ENCODE measurements around the gene TNIP3.
A peak's percentile ranks its signal among the peaks of the same experiment; 100 is the strongest.

TNIP3 gene

DNA sequence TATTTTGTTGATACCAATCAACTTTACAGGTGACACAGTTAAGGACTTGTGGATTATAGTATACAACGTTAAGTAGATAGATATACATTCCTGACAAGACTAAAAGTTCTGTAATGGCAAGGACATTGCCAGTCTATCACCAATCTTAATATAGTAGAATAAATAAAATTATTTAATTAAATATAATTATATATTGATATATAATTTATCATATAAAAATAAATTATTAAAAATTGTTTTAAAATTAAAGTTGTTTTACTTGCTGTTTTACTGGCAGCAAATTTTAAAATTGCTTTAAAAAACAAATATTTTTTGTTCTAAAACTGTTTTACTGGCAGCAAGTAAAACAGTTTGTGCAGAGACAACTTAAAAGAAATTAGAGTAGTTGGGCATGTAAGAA, 18.7 kb downstream of the TNIP3 start:
- DNase-seq = no peak
- in situ Hi-C loops (cut with HindIII; ENCODE audit: low pct_ligation_motif_present, low pct_unique_long_range_greater_than_20kb, low sequenced_read_pairs) = no loop called here

DNA sequence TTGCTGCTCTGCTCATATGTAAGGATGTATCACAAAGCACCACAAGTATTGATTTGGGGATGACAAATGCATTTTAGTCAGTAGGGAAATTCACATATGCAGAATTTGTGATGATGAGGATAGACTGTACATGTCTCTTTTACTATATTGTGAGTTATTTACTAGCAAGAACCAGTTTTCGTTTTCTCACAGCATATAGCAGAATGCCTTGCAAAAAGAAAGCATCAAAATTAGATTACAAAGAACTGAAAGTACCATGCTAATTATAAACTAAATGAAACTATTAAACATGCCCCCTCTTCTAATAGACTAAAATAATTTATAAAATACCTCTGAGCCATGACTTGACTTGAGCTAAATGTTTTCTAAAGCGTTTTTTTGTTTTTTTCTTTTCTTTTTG, 20.1 kb downstream of the TNIP3 start:
- in situ Hi-C loops (cut with HindIII; ENCODE audit: low pct_ligation_motif_present, low pct_unique_long_range_greater_than_20kb, low sequenced_read_pairs) = no loop called here
- DNase-seq = no peak

DNA sequence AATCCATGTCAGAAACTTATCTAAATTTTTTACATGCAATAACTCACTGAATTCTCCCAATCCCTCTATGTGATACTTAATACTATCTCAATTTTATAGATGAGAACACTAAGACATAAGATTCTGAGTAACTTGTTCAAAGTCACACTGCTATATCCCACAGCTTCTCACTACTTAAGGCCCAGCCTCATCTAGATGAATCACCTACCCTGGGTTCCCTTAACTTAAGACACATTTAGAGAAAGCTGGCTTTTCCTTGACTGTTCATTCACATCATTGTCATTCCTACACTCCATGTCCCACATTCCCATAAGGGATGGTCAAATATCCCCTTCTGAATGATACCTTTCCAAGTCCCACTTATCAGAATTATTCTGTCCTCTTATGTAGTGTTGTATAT, 21.0 kb downstream of the TNIP3 start:
- in situ Hi-C loops (cut with HindIII; ENCODE audit: low pct_ligation_motif_present, low pct_unique_long_range_greater_than_20kb, low sequenced_read_pairs) = no loop called here

DNA sequence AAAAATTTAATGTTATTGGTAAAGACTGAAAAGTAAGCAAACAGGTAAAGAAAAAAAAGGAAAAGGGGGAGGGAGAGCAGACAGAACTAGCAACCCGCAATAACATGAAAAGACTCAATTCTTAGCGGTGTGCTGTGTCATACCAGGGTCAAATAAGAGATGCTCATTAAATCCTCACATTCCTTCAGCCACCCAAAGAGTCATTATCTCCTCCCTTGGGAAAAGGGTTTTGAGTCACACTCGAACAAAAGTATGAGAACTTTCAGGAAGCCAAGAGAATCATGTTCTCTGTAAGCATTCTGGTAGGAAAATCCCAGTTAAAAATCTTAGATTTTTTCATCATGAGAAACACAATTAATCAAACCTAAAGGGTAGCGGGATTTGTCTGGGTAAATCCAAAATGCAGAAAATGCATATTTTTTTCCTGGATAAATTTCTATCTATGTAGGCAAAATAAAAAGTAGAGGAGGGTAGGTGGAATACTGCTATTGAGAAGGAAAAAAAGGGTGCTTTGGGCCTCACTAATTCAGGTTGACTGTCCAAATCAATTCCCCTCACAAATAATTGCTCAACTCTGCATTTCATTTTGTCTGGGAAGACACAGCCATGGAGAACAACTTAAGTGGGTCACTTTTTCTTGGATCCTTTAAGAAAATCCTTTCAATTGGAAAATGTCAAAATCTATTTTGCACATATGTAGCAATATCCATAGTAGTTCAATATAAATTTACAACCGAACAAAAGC, 23.2 kb downstream of the TNIP3 start:
- in situ Hi-C loops (cut with HindIII; ENCODE audit: low pct_ligation_motif_present, low pct_unique_long_range_greater_than_20kb, low sequenced_read_pairs) = no loop called here
- no peak for DNase-seq

More for the DNA sequence above, 21.0 kb downstream of the TNIP3 start:
- DNase-seq = no peak

DNA sequence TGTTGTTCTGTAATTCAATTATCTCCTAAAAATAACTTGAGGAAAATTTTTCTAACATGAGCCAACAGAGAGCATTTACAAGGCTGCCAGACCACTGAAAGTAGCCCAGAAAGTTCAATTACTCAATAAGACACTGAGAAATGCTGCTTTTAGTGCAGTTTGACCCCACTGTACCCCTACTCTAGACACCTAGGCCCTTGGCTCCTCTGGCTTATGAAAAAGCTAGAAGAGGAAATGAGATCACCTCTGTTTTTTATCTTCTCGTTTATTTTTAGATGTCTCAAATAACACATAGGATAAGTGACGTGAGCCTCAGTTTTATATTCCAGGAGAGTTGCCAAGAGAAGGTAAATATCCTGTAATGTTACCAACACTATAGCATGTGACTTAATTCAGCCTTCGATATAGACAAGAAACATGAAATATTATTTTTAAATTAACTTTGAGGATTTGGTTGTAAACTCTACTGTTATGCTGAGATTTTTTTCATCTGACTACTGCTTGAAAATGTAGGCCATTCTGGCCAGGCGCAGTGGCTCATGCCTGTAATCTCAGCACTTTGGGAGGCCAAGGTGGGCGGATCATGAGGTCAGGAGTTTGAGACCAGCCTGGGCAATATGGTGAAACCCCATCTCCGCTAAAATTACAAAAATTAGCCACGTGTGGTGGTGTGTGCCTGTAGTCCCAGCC, 24.4 kb downstream of the TNIP3 start:
- in situ Hi-C loops (cut with HindIII; ENCODE audit: low pct_ligation_motif_present, low pct_unique_long_range_greater_than_20kb, low sequenced_read_pairs) = no loop called here
- no peak for DNase-seq

DNA sequence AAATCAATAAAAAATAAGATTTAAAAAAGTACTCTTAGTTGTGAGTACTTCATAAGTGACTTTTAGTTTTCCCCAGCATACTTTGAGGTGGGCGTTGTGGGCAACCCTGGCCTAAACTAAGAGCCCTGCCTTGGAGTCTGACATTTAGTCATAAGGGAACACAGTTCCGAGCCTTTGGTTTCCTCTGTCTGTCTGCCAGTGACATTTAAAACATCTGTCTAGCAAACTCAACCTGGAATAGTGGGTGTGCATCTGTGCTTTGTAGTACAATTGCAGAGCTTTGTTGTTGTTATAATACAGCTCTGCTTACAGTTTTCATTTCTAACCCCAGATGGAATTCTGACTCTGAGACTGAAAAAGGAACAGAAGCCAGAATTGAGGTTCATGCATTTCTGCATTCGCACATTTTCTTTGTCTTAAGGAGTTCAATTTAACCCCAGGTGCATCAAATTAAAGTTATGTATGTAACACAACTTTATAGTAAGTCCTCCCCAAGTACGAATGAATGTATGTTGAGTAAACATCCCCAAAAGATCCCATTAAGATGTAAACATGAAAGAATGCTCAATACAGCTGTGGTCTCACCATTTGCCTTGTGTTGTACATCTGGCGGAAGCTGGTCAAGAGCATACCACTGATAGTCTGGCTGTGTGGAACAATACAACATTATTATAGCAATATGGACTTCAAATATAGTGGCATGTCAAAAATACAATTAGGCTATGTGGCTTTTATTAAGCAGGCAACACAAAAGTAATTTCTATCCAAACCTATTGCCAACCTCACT, 25.9 kb downstream of the TNIP3 start:
- in situ Hi-C loops (cut with HindIII; ENCODE audit: low pct_ligation_motif_present, low pct_unique_long_range_greater_than_20kb, low sequenced_read_pairs) = no loop called here
- no peak for DNase-seq

DNA sequence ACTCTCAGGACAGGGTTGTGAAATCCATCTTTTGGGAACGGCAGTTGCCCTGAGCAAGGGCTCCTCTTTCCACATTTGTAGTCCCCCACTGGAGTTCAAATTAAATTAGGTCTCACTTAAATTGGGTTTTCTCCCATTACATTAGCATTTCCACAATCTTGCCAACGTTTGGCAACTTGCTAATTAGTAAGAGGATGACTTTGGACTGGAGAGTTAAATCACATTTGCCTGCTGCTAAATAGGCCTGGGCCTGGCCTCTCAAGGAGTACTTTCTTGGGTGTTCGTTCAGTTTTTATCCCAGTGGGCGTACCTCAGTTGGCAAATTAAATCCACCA, 33.8 kb downstream of the TNIP3 start:
- no peak for DNase-seq
- in situ Hi-C loops (cut with HindIII; ENCODE audit: low pct_ligation_motif_present, low pct_unique_long_range_greater_than_20kb, low sequenced_read_pairs) = no loop called here

DNA sequence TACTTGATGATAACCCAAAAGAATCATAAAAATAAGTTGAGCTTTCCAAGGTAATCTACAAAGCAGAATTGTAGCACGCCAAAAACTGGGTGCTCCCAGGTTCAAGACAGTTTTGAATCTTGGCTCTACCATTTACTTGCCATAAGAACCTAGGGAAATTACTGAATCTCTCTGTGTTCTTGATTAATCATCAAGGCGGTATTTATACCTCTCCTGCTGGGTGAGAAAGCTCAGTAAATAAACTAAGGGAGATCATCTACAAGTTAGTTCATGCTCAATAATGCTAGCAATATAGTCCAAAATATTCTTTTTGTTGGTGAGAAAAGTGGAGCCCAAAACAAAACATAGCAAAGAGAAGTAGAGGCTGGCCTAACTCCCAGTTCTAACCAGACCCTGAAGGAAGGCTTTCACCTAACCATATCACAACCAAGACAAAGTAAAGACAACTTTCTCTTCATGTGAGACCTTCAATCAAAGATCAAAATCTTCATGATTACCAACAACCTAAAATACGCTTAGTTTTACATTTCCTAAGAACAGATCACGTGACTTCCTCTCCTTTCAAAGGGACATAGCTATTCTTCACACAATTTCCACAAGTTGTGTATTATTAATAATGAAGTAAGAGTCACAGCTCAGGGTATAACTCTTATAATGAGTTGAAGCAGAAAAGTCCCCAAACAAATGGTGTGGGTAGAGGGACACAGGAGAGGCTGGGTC, 34.4 kb downstream of the TNIP3 start:
- in situ Hi-C loops (cut with HindIII; ENCODE audit: low pct_ligation_motif_present, low pct_unique_long_range_greater_than_20kb, low sequenced_read_pairs) = no loop called here
- no peak for DNase-seq

DNA sequence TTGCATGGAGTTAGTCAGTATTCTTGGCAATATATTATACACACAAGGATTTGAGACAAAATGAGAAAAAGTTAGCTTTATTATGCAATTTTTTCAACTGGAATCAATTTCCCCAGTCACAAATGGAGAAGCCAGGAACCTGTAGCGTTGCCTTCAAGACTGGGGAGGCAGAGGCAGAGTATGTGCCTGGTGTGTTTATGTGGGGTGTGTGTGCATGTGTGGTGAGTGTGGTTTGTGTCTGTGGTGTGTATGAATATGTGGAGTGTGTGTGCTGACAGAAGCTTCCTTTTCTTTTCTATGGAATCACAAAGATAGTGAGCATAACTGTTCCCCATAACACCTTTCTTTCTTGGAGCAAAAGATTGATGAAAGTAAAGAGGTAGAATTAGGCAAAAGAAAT, 37.0 kb downstream of the TNIP3 start:
- no peak for DNase-seq
- in situ Hi-C loops (cut with HindIII; ENCODE audit: low pct_ligation_motif_present, low pct_unique_long_range_greater_than_20kb, low sequenced_read_pairs) = no loop called here

DNA sequence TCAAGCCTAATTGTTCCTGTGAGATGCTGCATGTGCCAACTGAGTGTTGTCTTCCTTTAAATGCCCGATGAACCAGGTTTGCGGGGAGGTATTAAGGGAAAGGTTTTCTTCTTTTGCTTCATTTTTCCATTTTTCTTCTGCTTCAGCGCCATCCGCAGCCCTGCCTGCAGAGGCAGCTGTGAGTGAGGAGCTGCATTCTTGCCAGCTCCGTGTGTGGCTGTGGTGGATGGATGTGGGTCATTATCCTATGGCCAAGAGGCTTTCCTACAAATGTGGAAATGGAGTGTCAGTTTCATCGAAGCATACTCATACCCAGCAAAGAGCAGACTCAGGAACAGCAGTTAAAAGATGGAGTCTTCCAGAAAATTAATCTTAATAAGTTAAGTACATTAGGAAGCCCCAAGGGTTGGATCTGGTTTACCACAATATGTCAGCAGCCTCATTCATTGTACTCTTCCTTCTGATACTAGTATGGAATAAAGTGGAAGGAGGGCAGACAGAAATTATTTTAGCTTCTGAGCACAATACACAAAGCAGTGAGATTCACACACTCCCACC, 37.6 kb downstream of the TNIP3 start:
- in situ Hi-C loops (cut with HindIII; ENCODE audit: low pct_ligation_motif_present, low pct_unique_long_range_greater_than_20kb, low sequenced_read_pairs) = no loop called here

DNA sequence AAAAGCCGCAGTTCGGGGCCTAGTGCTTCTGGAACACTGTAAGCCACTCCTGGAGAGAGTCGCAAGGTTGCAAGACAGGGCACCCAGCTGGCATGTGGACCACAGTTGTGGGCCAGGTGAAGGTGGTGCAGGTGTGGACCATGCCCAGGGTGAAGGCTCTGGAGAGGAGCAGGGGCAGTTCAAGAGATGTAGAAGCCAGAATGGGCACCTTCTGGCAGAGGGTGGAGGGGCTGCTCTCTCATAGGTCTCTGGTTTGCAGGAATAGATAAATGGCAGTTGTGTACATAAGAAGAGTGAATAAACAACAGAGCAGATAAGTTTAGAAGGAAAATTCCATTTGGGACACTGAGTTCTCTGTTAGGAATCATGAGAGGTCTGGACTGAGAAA, 38.6 kb downstream of the TNIP3 start:
- no peak for DNase-seq
- in situ Hi-C loops (cut with HindIII; ENCODE audit: low pct_ligation_motif_present, low pct_unique_long_range_greater_than_20kb, low sequenced_read_pairs) = no loop called here

More for the DNA sequence above, 37.6 kb downstream of the TNIP3 start:
- no peak for DNase-seq

DNA sequence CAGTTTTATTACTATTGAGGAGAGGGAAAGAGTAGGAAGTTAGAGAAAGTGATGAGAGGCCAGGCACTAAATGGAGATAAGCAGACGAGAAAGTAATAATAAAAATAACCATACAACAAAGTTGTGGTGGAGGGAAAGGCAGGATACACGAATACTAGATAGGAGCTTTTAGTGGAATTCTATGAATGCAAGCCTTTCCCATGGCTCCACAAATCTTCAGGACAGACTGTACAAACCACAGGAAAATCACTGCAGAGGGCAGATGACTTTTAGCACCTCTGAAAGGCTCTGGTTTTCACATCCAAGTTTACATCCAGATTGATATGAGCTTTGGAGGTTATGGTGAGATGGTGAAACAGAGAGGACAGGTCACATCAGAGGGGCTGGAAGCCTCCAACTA, 41.5 kb downstream of the TNIP3 start:
- no peak for DNase-seq
- in situ Hi-C loops (cut with HindIII; ENCODE audit: low pct_ligation_motif_present, low pct_unique_long_range_greater_than_20kb, low sequenced_read_pairs) = no loop called here

DNA sequence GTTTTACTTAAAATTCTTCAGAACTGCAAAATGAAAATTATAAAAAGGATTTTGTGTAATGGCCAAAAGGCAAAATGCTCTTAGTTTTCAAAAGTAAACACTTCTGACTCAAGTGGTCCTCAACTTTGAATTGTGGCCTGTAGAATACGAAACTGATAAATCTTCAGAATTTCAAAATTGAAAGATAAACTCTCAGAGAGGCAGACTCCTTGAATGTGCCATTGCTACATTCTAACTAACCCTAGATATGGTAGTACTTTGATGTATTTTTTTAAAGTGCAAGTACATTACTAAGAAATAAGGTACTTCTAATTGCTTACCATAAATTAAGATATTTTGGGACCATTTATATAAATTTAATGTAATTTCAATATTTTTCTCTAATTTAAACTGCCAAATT, 44.4 kb downstream of the TNIP3 start:
- no peak for DNase-seq
- in situ Hi-C loops (cut with HindIII; ENCODE audit: low pct_ligation_motif_present, low pct_unique_long_range_greater_than_20kb, low sequenced_read_pairs) = no loop called here

DNA sequence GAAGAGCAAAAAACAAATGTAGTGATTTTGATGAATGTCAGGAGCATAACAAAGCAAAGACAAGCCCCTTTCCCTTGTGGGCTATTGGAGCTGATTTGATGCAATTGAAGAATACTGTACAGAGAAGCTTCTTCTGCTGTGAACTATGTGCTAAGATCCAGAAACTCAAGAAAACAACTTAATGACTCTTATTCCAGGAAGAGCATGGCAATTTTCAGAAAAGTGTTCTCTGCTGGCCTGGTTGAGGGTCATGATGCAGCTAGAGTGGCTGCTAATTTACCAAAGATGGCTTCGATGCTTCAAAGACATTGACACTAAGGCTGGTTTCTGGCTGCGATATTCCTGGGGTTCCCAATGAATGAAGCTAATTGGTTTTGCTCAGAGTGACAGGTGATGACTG, 45.8 kb downstream of the TNIP3 start:
- in situ Hi-C loops (cut with HindIII; ENCODE audit: low pct_ligation_motif_present, low pct_unique_long_range_greater_than_20kb, low sequenced_read_pairs) = no loop called here
- no peak for DNase-seq

DNA sequence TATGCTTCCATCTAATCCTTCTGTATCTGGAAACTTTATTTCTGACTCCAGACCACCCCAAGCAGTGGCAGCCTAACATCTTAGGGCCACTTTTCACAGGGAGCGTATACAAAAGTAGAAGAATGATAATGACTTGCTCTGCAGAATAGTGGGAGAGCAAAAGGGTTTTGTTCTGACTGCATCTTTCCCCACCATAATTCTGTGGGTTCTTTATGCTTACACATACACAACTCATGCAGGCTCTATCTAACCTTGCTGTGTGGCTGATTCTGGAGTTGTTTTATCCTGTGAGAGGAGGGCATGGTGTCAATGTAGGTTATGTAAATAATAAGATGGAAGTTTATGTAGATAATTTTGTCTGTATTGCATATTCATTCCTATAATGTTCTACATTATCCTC, 49.4 kb downstream of the TNIP3 start:
- DNase-seq = no peak
- in situ Hi-C loops (cut with HindIII; ENCODE audit: low pct_ligation_motif_present, low pct_unique_long_range_greater_than_20kb, low sequenced_read_pairs) = no loop called here

DNA sequence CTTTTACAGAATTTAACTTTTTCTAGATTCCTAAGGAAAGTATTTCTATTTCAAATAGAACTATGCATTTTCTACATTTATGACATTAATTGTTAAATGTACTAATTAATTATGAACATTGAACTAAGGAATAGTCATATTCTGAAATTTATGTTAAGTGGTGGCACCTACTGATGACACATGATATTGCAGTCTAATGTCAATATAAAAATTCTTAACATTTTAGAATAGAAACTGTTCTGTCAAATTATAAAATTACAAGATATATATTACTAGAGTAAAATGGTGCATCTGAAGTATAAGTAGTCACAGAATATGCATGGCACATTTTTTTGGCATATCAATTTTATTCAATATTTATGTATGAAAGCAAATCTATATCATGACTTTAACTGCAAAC, 51.6 kb downstream of the TNIP3 start:
- in situ Hi-C loops (cut with HindIII; ENCODE audit: low pct_ligation_motif_present, low pct_unique_long_range_greater_than_20kb, low sequenced_read_pairs) = no loop called here
- peak; percentile 1 for DNase-seq

DNA sequence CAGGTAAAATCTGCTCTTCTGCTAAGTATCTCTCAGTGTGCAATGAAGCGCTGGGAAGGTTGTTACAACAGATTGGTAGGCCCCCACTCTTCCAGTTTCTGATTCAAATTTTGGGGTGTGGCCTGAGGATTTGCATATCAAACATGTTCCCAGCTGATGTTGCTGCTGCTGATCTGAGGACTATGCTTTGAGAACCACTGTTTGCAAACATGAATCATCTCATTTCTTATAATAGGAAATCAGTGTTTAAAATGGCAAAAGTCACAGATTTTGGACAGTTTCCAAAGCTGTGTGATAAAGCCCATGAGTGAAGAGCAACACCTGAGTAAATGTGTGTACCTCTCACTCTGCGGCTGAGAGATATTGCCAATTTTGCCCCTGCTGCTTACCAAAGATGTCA, 55.6 kb downstream of the TNIP3 start:
- DNase-seq = no peak
- in situ Hi-C loops (cut with HindIII; ENCODE audit: low pct_ligation_motif_present, low pct_unique_long_range_greater_than_20kb, low sequenced_read_pairs) = no loop called here

DNA sequence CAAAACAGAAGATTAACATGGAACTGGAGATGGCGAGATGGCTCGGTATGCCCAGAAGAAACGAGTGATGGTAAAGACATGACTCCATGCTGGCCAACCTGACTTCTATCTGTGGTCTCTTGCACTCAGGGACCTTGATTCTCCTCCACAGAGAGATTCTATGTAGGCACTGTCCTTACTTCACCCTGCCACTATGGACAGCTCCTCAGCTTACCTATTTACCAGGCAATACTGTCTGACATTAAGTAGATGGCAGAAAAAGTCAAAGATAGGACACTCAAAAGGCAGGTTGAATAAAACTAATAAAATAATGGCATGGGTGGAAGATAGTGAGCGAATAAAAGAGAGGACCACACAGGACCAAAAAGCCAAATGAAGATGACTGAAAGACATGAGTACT, 56.6 kb downstream of the TNIP3 start:
- no peak for DNase-seq
- in situ Hi-C loops (cut with HindIII; ENCODE audit: low pct_ligation_motif_present, low pct_unique_long_range_greater_than_20kb, low sequenced_read_pairs) = no loop called here

Measured in ACHN (cell line).